ENCODE measurements around the gene NCOR2. TPM values are rescaled to one million over a fixed set of nuclear protein-coding genes. Genes with fewer than 3 reads are reported as not detected.

The NCOR2 gene
- total RNA-seq, 1 donor from 2014 or later: 251 TPM

DNA sequence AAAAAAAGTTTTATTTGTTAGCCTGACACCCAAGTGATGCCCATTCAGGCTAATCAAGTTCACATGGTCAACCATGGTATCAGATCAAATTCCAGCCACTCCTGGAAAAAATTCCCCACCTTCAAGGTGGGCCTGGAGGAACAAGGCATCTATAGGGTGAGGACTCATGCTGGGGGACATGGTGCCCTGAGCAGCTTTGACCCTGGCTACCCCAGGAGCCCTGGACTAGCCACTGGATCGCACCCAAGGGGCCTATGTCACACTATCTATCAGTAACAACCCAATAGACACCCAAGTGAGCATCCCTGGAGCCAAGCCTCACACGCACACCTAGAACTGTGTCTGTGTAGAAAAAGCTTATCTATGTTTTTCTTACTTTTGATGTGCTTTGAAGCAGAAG is 4.1 kb upstream of the NCOR2 start:
- DNase-seq (ENCODE audit: low spot score, unreplicated experiment): no peak
- TF ChIP-seq, protein P1, sequence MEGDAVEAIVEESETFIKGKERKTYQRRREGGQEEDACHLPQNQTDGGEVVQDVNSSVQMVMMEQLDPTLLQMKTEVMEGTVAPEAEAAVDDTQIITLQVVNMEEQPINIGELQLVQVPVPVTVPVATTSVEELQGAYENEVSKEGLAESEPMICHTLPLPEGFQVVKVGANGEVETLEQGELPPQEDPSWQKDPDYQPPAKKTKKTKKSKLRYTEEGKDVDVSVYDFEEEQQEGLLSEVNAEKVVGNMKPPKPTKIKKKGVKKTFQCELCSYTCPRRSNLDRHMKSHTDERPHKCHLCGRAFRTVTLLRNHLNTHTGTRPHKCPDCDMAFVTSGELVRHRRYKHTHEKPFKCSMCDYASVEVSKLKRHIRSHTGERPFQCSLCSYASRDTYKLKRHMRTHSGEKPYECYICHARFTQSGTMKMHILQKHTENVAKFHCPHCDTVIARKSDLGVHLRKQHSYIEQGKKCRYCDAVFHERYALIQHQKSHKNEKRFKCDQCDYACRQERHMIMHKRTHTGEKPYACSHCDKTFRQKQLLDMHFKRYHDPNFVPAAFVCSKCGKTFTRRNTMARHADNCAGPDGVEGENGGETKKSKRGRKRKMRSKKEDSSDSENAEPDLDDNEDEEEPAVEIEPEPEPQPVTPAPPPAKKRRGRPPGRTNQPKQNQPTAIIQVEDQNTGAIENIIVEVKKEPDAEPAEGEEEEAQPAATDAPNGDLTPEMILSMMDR (IDR thresholded peaks at IDR 0.05; ENCODE audit: unreplicated experiment): no peak
- Mint-ChIP-seq H3K9me3 (ENCODE audit: low read depth) (no peaks in the 10 kb centered on the region), H3K4me1 (ENCODE audit: low read depth) (peaks cover 20% of the 10 kb centered on the region), H3K36me3 (ENCODE audit: insufficient read depth) (no peaks in the 10 kb centered on the region), H3K27ac (no peak overlapping the region), H3K27me3 (peaks cover 3% of the 10 kb centered on the region), H3K4me3 (ENCODE audit: low read depth) (no peak overlapping the region)

DNA sequence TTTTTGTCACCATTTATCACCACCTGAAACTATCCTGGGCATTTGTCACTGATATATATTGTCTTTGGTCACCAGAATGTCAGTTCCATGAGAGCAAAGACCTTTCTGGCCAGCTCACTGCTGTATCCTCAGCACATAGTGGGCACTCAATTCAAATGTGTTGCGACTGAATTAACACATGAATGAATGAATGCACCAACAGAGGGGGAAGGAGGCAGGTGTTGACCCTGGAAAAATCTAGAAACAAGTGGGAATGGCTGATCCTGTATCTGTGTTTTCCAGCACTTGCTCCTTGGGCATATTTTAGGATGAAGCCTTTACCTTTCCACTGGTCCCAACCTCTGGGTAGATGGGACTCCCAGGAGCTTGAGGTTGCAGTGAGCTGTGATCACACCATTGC is 3.4 kb upstream of the NCOR2 start:
- Mint-ChIP-seq H3K27me3 (peaks cover 3% of the 10 kb centered on the region), H3K4me1 (ENCODE audit: low read depth) (peaks cover 21% of the 10 kb centered on the region), H3K27ac (no peak overlapping the region), H3K36me3 (ENCODE audit: insufficient read depth) (no peaks in the 10 kb centered on the region), H3K4me3 (ENCODE audit: low read depth) (no peak overlapping the region), H3K9me3 (ENCODE audit: low read depth) (no peaks in the 10 kb centered on the region)
- DNase-seq (ENCODE audit: low spot score, unreplicated experiment): no peak
- TF ChIP-seq, protein P1 (IDR thresholded peaks at IDR 0.05; ENCODE audit: unreplicated experiment): no peak

DNA sequence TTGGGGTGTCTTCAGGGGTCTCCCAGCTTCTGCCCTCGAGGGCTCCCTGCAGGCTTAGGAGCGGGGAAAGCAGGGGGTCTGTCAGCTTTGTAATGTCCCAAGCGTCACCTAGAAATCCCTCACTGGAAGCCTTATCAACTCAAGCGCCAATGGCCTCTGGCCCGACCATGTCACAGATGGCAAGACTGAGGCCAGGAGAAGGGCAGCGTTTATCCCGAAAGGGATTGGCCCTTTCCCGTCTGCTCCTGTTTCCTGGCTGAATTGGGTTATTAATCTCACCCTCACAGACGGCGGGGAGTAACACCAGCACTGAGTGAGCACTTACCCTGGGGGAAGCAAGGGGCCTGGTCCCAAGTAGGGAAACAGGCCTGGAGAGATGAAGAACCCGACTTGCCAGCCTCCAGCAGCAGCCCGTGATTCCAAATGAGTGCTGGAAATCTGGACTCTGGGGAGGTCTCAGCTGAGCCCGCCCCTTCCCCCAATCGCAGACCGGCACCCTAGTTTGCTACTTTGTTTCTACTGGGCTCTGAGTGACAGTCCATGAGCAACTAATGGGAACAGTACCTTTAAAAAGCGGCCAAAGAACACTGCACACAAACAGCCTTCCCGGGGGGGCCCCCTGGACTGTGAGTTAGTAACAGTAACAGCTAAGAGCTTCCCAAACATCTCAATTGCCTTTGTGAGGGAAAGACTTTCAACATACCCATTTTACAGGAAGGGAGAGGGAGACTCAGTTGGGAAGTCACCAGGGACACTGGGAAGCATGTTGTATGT is 2.1 kb upstream of the NCOR2 start:
- peaks cover 24% of the 10 kb centered on the region for H3K4me1 Mint-ChIP-seq (ENCODE audit: low read depth)
- H3K27ac Mint-ChIP-seq: no peak overlapping the region
- H3K4me3 Mint-ChIP-seq (ENCODE audit: low read depth): peak overlapping the region; percentile 33
- DNase-seq (ENCODE audit: low spot score, unreplicated experiment): no peak
- no peaks in the 10 kb centered on the region for H3K9me3 Mint-ChIP-seq (ENCODE audit: low read depth)
- TF ChIP-seq, protein P1 (IDR thresholded peaks at IDR 0.05; ENCODE audit: unreplicated experiment): no peak
- H3K27me3 Mint-ChIP-seq: peaks cover 3% of the 10 kb centered on the region
- H3K36me3 Mint-ChIP-seq (ENCODE audit: insufficient read depth): no peaks in the 10 kb centered on the region

DNA sequence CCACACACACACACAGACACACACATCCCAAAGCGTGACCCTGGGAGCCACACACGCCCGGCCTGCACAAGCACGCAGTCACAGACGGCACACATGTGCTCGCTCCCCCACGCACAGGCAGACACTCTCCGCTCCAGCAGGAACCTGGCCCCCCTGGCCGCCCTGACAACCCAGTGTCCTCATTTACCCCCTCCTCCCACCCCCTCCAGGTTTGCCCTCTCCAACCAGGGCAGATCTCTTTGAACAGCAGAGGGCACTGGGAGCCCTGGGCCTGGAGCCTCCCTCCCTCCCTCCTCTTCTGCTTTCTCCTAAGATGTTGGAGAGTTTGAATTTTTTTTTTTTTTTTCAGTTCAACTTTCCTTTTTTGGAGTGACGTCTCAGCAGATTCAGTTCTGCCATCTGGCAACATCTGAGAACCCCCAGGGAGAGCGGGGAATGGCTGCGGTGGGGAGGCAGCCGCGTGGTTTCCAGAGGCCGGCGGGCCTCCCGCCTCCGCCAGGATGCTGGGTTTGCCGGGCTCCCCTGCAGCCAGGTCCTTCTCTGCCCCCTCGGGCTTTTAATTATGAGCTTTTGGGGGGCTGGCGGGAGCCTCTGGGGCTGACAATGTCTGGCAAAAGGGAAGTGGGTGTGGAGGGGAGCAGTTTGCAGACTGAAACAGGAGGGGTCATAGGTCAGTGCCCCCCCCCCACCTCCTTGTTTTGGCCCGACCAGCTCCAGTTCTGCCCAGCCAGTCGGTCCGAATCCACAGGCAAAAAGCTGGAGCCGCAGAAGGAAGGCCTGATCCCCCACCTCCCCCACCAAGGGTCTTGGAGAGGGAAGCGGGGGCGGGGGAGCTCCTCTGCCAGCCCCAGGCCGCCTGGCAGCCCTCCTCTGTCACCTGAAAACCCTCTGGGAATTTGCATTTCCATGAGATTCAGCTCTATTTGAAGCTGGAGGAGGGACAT is 1.3 kb upstream of the NCOR2 start:
- peak overlapping the region; percentile 81 for H3K4me3 Mint-ChIP-seq (ENCODE audit: low read depth)

More for the DNA sequence above, 1.3 kb upstream of the NCOR2 start:
- peaks cover 3% of the 10 kb centered on the region for H3K27me3 Mint-ChIP-seq
- DNase-seq (ENCODE audit: low spot score, unreplicated experiment): no peak
- peaks cover 23% of the 10 kb centered on the region for H3K4me1 Mint-ChIP-seq (ENCODE audit: low read depth)
- no peak overlapping the region for H3K27ac Mint-ChIP-seq
- no peaks in the 10 kb centered on the region for H3K9me3 Mint-ChIP-seq (ENCODE audit: low read depth)
- TF ChIP-seq, protein P1 (IDR thresholded peaks at IDR 0.05; ENCODE audit: unreplicated experiment): no peak
- no peaks in the 10 kb centered on the region for H3K36me3 Mint-ChIP-seq (ENCODE audit: insufficient read depth)
